SU-DHL-6 (cell line): ENCODE data around the gene ZBTB17.

Experiments used
- EZH2phosphoT487 ChIP-seq: fragments of 200-600 bp; sonication (generic), shearing (Covaris generic); conservative IDR thresholded peaks from 2 replicates; pipeline ENCODE4 v1.6.1; 2018; ENCODE audit warnings: mild to moderate bottlenecking, antibody characterized with exemption, low read length, moderate library complexity, mixed read lengths
- TF ChIP-seq, protein P1 (sequence below): fragments of 200-600 bp; sonication (generic); IDR thresholded peaks from one replicate; pipeline ENCODE4 v1.5.1; 2017; ENCODE audit warnings: antibody characterized with exemption, mild to moderate bottlenecking, low read length, moderate library complexity; ENCODE audit not compliant: insufficient read depth, poor library complexity, severe bottlenecking

- TF ChIP-seq EZH2phosphoT487 = no peak
- TF ChIP-seq, protein P1, sequence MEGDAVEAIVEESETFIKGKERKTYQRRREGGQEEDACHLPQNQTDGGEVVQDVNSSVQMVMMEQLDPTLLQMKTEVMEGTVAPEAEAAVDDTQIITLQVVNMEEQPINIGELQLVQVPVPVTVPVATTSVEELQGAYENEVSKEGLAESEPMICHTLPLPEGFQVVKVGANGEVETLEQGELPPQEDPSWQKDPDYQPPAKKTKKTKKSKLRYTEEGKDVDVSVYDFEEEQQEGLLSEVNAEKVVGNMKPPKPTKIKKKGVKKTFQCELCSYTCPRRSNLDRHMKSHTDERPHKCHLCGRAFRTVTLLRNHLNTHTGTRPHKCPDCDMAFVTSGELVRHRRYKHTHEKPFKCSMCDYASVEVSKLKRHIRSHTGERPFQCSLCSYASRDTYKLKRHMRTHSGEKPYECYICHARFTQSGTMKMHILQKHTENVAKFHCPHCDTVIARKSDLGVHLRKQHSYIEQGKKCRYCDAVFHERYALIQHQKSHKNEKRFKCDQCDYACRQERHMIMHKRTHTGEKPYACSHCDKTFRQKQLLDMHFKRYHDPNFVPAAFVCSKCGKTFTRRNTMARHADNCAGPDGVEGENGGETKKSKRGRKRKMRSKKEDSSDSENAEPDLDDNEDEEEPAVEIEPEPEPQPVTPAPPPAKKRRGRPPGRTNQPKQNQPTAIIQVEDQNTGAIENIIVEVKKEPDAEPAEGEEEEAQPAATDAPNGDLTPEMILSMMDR = no peak
These were observed 16.5 kb downstream of the ZBTB17 start for GRCh38 chr1:15959424-15959823.
